ENCODE measurements around the gene ASB3. TPM values are rescaled to one million over a fixed set of nuclear protein-coding genes. Genes with fewer than 3 reads are reported as not detected.
"Not testable (repeated sequence)": the region's sequence is repeated elsewhere in the genome, so short reads cannot be mapped to it uniquely, and the experiment has no call there.

The ASB3 gene
- total RNA-seq, 4 donors from 2014 or later: 24.2 to 32.2 (median 30.2) TPM

GRCh38 chr2:53660886-53661285 lies 125.9 kb downstream of the ASB3 start:
- intact Hi-C loops (cut with DNase I): no loop called here
- 87 to 89% methylated on average over 2 of the region's 2 CpGs for WGBS, 2 donors
- no peak for TF ChIP-seq POLR2A (IDR thresholded peaks at IDR 0.05)
- no peak for TF ChIP-seq CTCF (IDR thresholded peaks at IDR 0.05)

GRCh38 chr2:53658474-53658873 lies 128.3 kb downstream of the ASB3 start:
- H3K9me3 ChIP-seq; H3K36me3 ChIP-seq; H3K4me3 ChIP-seq (replicated peaks in 1 of 3); intact Hi-C loops (cut with DNase I); DNase-seq; H3K4me1 ChIP-seq; H3K27me3 ChIP-seq; H3K27ac ChIP-seq: not testable (repeated sequence)
- WGBS, 2 donors: 80 to 83% methylated on average over 4 of the region's 4 CpGs

More at GRCh38 chr2:53660886-53661285, 125.9 kb downstream of the ASB3 start:
- Histone ChIP-seq H3K4me1 (no peaks in the 10 kb centered on the region), H3K36me3 (no peaks in the 10 kb centered on the region), H3K4me3 (replicated peaks in 1 of 3) (no peak overlapping the region), H3K27me3 (no peaks in the 10 kb centered on the region), H3K9me3 (no peaks in the 10 kb centered on the region), H3K27ac (no peak overlapping the region)
- DNase-seq: no peak

- no peaks in the 10 kb centered on the region for H3K36me3 ChIP-seq
- TF ChIP-seq CTCF (IDR thresholded peaks at IDR 0.05) (no peak), POLR2A (IDR thresholded peaks at IDR 0.05) (no peak)
- H3K4me3 ChIP-seq (replicated peaks in 1 of 3): no peak overlapping the region
- intact Hi-C loops (cut with DNase I): no loop called here
- no peaks in the 10 kb centered on the region for H3K4me1 ChIP-seq
- H3K27ac ChIP-seq: no peak overlapping the region
- no peaks in the 10 kb centered on the region for H3K9me3 ChIP-seq
- WGBS, 2 donors: 76 to 78% methylated on average over 1 of the region's 1 CpG
- DNase-seq: no peak
- no peaks in the 10 kb centered on the region for H3K27me3 ChIP-seq
Measured at GRCh38 chr2:53655256-53655655, 131.5 kb downstream of the ASB3 start.

- Histone ChIP-seq H3K36me3 (no peaks in the 10 kb centered on the region), H3K9me3 (no peaks in the 10 kb centered on the region), H3K27me3 (no peaks in the 10 kb centered on the region), H3K4me3 (replicated peaks in 1 of 3) (no peak overlapping the region), H3K4me1 (no peaks in the 10 kb centered on the region), H3K27ac (no peak overlapping the region)
- TF ChIP-seq POLR2A (IDR thresholded peaks at IDR 0.05): no peak
- TF ChIP-seq CTCF (IDR thresholded peaks at IDR 0.05): no peak
- intact Hi-C loops (cut with DNase I): no loop called here
- DNase-seq: no peak
Measured at GRCh38 chr2:53654396-53654795, 132.4 kb downstream of the ASB3 start.

- 89 to 97% methylated on average over 2 of the region's 2 CpGs for WGBS, 2 donors
- intact Hi-C loops (cut with DNase I): no loop called here
- no peak for TF ChIP-seq POLR2A (IDR thresholded peaks at IDR 0.05)
- no peak for TF ChIP-seq CTCF (IDR thresholded peaks at IDR 0.05)
- no peak for DNase-seq
- Histone ChIP-seq H3K4me1 (no peaks in the 10 kb centered on the region), H3K36me3 (no peaks in the 10 kb centered on the region), H3K9me3 (no peaks in the 10 kb centered on the region), H3K27ac (no peak overlapping the region), H3K27me3 (no peaks in the 10 kb centered on the region), H3K4me3 (replicated peaks in 1 of 3) (no peak overlapping the region)
Measured at GRCh38 chr2:53652131-53652530, 134.6 kb downstream of the ASB3 start.

GRCh38 chr2:53646788-53647187 lies 140.0 kb downstream of the ASB3 start:
- 96 to 100% methylated on average over 2 of the region's 2 CpGs for WGBS, 2 donors
- TF ChIP-seq CTCF (IDR thresholded peaks at IDR 0.05) (no peak), POLR2A (IDR thresholded peaks at IDR 0.05) (no peak)
- Histone ChIP-seq H3K4me3 (replicated peaks in 1 of 3) (no peak overlapping the region), H3K36me3 (no peaks in the 10 kb centered on the region), H3K9me3 (no peaks in the 10 kb centered on the region), H3K27me3 (no peaks in the 10 kb centered on the region), H3K4me1 (peaks cover 2 to 6% of the 10 kb centered on the region in 2 donors), H3K27ac (no peak overlapping the region)
- intact Hi-C loops (cut with DNase I): no loop called here
- no peak for DNase-seq

Measured in thyroid gland (tissue), 4 donors.